AG04450 (cell line): ENCODE data around the gene ZNF260. TPM values are rescaled to one million over a fixed set of nuclear protein-coding genes. Genes with fewer than 3 reads are reported as not detected.

Experiments used
- CTCF ChIA-PET: fragments of 300-600, 350-600 bp; formaldehyde crosslinking; extraction: SDS; loops from one replicate; lab custom pipeline; 2022; ENCODE audit warnings: antibody characterized with exemption, inconsistent platforms; lab: Charles Lee
- POLR2A ChIA-PET: fragments of 350-600 bp; formaldehyde crosslinking; extraction: SDS; loops from one replicate; lab custom pipeline; 2021; ENCODE audit warnings: antibody characterized with exemption, inconsistent platforms; lab: Yijun Ruan, JAX
- DNase-seq: peaks from one replicate; pipeline ENCODE4 v3.0.0-alpha.2; 2011; ENCODE audit warnings: low read depth, low spot score
- H3K27ac ChIP-seq: one replicate; pipeline ENCODE4 v1.5.1; 2012; ENCODE audit warnings: low read depth, low read length, control low read depth
- H3K27me3 ChIP-seq: one replicate; pipeline ENCODE4 v1.6.0; 2012; ENCODE audit warnings: low read length; ENCODE audit not compliant: control insufficient read depth, insufficient read depth
- H3K4me3 ChIP-seq: 2 replicates; pipeline ENCODE4 v1.5.1; 2011; ENCODE audit warnings: mild to moderate bottlenecking, low read depth, low read length, control low read depth
- H3K9me3 ChIP-seq: 2 replicates; pipeline ENCODE4 v1.5.1; 2012; ENCODE audit warnings: low read length; ENCODE audit not compliant: control insufficient read depth, insufficient read depth
- CTCF ChIP-seq: IDR thresholded peaks from 2 replicates; pipeline ENCODE4 v1.5.1; 2011; ENCODE audit warnings: low read depth, low read length, control low read depth, inconsistent platforms
- polyA plus RNA-seq: library from polyadenylated mRNA; depleted of rRNA; stranded (reverse); fragments of >200 nt; gene quantifications from 2 replicates; pipeline ENCODE4 v1.2.3, GENCODE V29; 2011; rRNA removed

Gene ZNF260
- polyA plus RNA-seq, 1 experiment, result 14.7 TPM

DNA sequence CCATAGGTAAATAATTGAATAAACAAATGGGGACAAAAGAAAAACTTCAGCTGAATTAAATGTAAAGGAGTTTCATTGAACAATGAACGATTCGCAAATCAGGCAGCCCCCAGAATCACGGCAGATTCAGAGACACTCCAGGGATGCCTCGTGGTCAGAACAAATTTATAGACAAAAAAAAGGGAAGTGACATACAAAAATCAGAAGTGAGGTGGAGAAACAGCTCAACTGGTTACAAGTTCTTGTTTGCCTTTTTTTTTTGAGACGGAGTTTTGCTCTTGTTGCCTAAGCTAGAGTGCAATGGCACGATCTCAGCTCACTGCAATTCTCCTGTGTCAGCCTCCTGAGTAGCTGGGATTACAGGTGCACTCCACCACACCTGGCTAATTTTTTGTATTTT, 44.4 kb downstream of the ZNF260 start:
- no peak for TF ChIP-seq CTCF
- POLR2A ChIA-PET, result no interaction called here
- no peaks in the 10 kb centered on the region for H3K27me3 ChIP-seq
- no peak overlapping the region for H3K27ac ChIP-seq
- no peak for DNase-seq
- H3K9me3 ChIP-seq, result peaks cover 23% of the 10 kb centered on the region
- no peak overlapping the region for H3K4me3 ChIP-seq
- CTCF ChIA-PET, result interaction anchor here (0.7 kb wide), 1 partner anchor 252 kb away, joined by 3 read pairs; no protein-coding TSS in a partner anchor

DNA sequence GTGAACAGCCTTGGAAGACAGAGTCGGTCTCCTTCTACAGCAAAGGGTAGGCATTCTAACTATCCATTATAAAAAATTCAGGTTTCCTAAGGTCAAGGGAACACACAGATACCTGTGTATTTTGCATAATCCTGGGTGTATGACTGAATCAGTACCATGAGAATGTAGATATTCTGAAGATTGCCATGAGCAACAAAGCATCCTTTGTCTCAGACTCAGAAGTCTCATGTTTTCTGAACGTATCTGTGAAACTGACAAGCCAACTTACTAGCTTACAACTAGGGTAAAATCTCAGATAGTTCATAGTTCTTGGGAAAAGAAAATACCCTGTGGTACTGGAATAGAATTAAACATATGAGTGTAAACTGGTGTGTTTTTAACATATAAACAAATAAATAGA, 45.2 kb downstream of the ZNF260 start:
- Histone ChIP-seq H3K27me3 (no peaks in the 10 kb centered on the region), H3K27ac (no peak overlapping the region), H3K9me3 (peaks cover 24% of the 10 kb centered on the region), H3K4me3 (no peak overlapping the region)
- ChIA-PET POLR2A (no interaction called here), CTCF (no interaction called here)
- no peak for DNase-seq
- no peak for TF ChIP-seq CTCF

Other genes starting within 250 kb of the ZNF260 start
- 2.0 and 2.7 TPM in 2 replicates for gene ZFP14, start 149.1 kb downstream of the ZNF260 start, polyA plus RNA-seq
- 4.6 and 6.2 TPM in 2 replicates for gene ZFP82, start 109.6 kb downstream of the ZNF260 start, polyA plus RNA-seq
- 3.5 and 4.9 TPM in 2 replicates for gene ZNF566, start 38.7 kb downstream of the ZNF260 start, polyA plus RNA-seq
- 5.2 and 7.6 TPM in 2 replicates for gene ZNF529, start 45.0 kb upstream of the ZNF260 start, polyA plus RNA-seq
- 2.0 and 2.2 TPM in 2 replicates for gene ZNF382, start 77.0 kb upstream of the ZNF260 start, polyA plus RNA-seq
- gene ZNF461, start 138.6 kb upstream of the ZNF260 start, polyA plus RNA-seq, result 4.5 and 6.1 TPM in 2 replicates
- 5.5 and 8.5 TPM in 2 replicates for gene ZNF567, start 159.3 kb upstream of the ZNF260 start, polyA plus RNA-seq
- 1.1 and 1.2 TPM in 2 replicates for gene ZNF850, start 244.5 kb upstream of the ZNF260 start, polyA plus RNA-seq